ENCODE data around the gene ELP6.

Gene ELP6

DNA sequence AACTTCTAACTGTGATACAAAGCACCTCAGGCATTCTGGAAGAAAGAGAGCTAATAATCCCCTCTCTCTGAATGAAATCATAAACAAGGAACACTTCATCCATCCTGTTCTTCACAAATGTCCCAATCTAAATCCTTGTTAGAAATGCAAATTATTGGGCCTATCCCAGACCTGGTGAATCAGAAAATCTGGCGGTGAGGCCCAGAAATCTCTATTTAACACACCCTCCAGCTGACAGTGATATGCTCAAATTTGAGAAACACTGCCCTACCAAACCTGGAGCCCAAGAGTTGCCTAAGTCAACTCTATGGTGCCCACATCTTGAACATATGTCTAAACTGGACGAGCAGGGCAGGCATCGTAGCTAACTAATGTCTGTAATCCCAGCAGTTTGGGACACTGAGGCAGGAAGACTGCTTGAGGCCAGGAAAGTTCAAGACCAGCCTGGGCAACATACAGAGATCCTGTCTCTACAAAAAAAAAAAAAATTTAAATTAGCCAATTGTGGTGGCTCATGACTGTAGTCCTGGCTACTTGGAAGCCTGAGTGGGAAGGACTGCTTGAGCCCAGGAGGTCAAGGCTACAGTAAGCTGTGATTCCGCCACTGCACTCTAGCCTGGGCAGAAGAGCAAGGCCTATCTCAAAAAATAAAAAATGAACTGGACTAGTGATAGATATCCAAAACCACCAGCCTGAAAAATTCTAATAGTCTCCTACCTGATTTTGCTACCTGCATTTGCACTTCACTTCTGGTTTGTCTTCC, 60.9 kb downstream of the ELP6 start:
- no peak for TF ChIP-seq CTCF (conservative IDR thresholded peaks at IDR 0.05)
- no peak overlapping the region for H3K27ac ChIP-seq
